ENCODE measurements around the gene ARID3C.

Gene ARID3C

DNA sequence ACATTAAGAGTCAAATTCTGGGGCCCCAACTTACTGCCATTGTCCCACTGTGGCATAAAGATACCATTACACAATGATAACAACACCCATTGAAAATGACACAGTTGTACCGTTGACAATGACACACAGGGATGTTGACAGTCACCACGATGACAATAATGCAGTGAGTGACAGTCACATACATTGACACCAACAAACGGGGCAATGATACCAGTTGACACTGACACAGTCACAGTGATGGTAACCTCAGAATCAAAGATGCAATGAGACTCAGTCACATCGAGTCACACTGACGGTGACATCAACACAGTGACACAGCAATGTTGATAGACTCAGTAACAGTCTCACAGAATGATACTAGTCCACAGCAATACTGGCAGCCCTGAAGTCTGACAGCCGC, 56.2 kb downstream of the ARID3C start:
- peaks cover 12% of the 10 kb centered on the region for H3K27me3 Mint-ChIP-seq

DNA sequence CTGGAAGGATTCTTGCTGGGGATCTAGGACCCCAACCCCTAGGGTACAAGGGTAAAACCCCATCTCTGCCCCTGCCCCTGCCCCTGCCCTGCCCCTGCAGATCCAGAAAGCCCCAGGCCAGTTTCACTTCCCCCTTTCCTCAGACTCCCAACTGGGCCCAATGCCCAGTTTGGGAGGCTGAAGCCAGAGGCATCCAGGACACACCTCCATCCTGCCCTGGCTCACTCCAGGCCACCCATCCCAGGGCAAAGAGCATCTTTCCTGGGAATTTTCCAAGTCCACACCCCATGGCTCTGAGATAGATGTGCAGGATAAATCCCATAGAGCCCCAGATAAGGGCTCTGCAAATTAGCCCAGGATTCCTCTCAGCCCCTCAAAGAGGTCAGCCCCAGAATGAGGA, 56.8 kb downstream of the ARID3C start:
- H3K27ac Mint-ChIP-seq = no peak overlapping the region
- peaks cover under 1% of the 10 kb centered on the region for H3K4me1 Mint-ChIP-seq (ENCODE audit: low read depth)
- no peaks in the 10 kb centered on the region for H3K9me3 Mint-ChIP-seq (ENCODE audit: low read depth)
- H3K36me3 Mint-ChIP-seq = no peaks in the 10 kb centered on the region
- H3K4me3 Mint-ChIP-seq = no peak overlapping the region
- H3K27me3 Mint-ChIP-seq = peaks cover 9% of the 10 kb centered on the region

More for the DNA sequence above, 56.2 kb downstream of the ARID3C start:
- no peaks in the 10 kb centered on the region for H3K36me3 Mint-ChIP-seq
- H3K4me1 Mint-ChIP-seq (ENCODE audit: low read depth) = peaks cover 4% of the 10 kb centered on the region
- H3K4me3 Mint-ChIP-seq = no peak overlapping the region
- H3K27ac Mint-ChIP-seq = no peak overlapping the region
- no peaks in the 10 kb centered on the region for H3K9me3 Mint-ChIP-seq (ENCODE audit: low read depth)

DNA sequence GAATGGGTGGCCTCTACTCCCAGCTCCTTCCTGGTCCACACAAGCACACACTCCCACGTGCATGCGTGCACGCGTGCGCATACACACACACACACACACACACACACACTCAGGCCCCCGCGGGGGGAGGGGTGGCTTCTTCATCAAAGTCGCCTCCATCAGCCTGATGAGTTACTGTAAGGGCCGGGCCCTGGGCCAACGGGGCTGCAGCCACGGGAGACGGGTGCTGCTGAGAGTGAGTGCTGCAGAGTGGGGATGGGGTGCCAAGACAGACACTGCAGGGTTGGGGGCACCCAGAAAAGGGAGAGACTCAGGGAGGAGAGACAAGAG, 57.4 kb downstream of the ARID3C start:
- no peaks in the 10 kb centered on the region for H3K4me1 Mint-ChIP-seq (ENCODE audit: low read depth)
- H3K9me3 Mint-ChIP-seq (ENCODE audit: low read depth) = no peaks in the 10 kb centered on the region
- peaks cover 15% of the 10 kb centered on the region for H3K27me3 Mint-ChIP-seq
- no peak overlapping the region for H3K27ac Mint-ChIP-seq
- no peak overlapping the region for H3K4me3 Mint-ChIP-seq
- H3K36me3 Mint-ChIP-seq = no peaks in the 10 kb centered on the region
